H4 (cell line): Measurements from ENCODE around the gene XAGE5. TPM values are rescaled to one million over a fixed set of nuclear protein-coding genes. Genes with fewer than 3 reads are reported as not detected.
"Not testable (repeated sequence)": the region's sequence is repeated elsewhere in the genome, so short reads cannot be mapped to it uniquely, and the experiment has no call there.

ENCODE experiments used
- DNase-seq: peaks from one replicate; pipeline ENCODE4 v3.0.0-alpha.2; 2015; ENCODE audit warnings: low spot score
- total RNA-seq: library from RNA; depleted of rRNA; stranded (reverse); fragments of >200 nt; shearing (Covaris generic); gene quantifications from 2 replicates; pipeline ENCODE4 v1.2.3, GENCODE V29; 2014; rRNA removed

XAGE5 gene
- not detected in 2 replicates for total RNA-seq

DNA sequence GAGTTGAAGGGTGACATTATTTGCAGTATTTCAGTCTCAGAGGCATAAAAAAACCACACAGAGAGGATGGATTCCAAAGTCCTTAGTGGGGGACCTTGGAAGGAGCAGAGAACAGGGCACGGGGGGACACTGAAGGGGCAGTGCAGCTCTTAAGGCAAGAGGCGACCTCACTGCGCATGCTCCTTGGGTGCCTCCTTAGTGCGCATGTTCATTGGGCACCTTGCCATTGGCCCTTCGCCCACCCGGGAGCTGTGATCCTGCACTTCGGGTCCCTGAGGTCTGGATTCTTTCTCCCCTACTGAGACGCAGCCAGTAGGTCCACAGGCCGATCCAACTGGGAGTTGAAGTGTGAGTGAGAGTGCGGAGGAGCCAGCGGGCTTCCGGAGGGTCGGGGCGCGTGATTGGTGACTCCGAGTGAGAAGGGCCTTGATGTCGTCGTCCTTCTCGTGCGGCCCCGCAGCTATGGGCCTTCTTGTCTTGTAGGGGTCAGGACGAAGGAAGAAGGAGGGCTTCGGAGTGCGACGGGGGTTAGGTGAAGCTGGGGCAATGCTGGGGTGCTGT is at the start of gene XAGE5:
TSS of gene XAGE5 (plus strand) at position 223 of the 561 bp plus-strand sequence. CDS start 1,280 bp downstream, outside the sequence.
- no peak for DNase-seq

DNA sequence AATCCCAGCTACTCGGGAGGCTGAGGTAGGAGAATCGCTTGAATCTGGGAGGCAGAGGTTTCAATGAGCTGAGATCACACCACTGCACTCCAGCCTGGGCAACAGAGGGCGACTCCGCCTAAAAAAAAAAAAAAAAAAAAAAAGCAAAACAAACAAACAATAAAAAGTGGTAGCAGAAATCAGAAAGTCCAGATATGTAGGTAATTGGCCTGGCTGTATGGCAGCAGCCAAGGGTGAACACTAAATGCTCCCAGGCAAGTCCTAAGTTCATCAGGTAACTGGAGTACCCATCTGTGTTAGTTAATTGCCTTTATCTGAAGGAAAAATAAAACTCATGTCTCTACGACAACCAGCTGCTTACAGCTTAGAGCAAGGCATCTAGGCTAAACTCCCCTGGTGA is 45.1 kb upstream of the XAGE5 start:
- DNase-seq = not testable (repeated sequence)

DNA sequence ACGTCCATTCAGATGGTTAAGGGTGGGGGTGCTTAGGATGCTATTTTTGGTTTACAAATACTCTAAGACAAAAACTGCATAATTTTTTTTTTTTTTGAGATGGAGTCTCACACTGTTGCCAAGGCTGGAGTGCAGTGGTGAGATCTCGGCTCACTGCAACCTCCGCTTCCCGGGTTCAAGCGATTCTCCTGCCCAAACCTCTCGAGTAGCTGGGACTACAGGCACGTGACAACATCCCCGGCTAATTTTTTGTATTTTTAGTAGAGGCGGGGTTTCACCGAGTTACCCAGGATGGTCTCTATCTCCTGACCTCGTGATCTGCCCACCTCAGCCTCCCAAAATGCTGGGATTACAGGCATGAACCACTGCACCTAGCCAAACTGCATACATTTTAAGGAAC is 37.6 kb upstream of the XAGE5 start:
- not testable (repeated sequence) for DNase-seq

GRCh38 chrX:52797327-52797726 is 13.8 kb upstream of the XAGE5 start, which contains the start of gene SPANXN5:
Gene SPANXN5, minus strand, starts transcription at chrX:52797427. Its CDS starts 79 bp downstream, at chrX:52797348.
- DNase-seq = not testable (repeated sequence)

DNA sequence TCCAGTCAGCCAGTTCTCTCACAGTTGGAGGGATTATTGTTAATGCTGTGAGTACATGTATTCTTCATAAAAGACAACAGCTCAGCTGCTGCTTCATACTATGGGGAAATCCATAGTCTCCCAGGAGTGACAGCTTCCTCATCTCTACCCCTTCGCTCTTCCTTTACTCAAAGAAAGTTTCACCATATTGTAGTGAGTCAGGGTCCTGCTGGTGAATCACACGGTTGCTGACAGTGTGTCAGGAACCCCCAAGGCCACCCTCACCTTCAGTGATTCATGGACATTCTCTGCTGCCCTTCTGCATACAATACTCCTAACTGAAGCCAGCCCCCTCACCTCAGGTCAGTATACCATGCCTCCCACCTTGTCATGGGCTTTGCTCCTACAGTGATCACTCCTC is 6.2 kb upstream of the XAGE5 start:
- DNase-seq = not testable (repeated sequence)

GRCh38 chrX:52819788-52820187 is 8.7 kb downstream of the XAGE5 start:
- DNase-seq = no peak

GRCh38 chrX:52821079-52821760 is 10.1 kb downstream of the XAGE5 start:
- DNase-seq = no peak

GRCh38 chrX:52824608-52825007 is 13.5 kb downstream of the XAGE5 start:
- no peak for DNase-seq

GRCh38 chrX:52830551-52830950 is 19.5 kb downstream of the XAGE5 start:
- DNase-seq = no peak

DNA sequence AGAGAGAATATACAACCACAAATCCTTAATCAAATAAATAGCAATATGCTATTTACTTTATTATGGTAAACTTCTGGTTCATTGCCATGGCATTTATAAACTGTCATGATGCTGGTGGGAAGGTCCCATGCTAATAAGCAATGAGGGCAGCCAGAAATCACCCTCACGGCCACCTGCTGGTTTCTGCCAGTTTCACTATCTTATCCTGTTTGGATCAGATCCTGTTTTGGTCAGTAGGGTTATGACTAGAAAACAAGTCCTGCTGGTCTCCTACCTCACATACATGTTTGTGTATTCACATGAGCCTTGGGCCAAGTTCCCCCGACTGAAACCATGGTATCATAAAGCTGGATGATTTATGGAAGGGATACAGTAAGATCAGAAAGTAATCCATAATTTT is 28.1 kb downstream of the XAGE5 start:
- no peak for DNase-seq

DNA sequence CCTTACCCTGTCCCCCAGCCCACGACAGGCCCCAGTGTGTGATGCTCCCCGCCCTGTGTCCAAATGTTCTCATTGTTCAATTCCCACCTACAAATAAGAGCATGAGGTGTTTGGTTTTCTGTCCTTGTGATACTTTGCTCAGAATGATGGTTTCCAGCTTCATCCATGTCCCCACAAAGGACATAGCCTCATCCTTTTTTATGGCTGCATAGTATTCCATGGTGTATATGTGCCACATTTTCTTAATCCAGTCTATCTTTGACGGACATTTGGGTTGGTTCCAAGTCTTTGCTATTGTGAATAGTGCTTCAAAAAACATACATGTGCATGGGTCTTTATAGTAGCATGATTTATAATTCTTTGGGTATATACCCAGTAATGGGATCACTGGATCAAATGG is 32.5 kb downstream of the XAGE5 start:
- DNase-seq = not testable (repeated sequence)

DNA sequence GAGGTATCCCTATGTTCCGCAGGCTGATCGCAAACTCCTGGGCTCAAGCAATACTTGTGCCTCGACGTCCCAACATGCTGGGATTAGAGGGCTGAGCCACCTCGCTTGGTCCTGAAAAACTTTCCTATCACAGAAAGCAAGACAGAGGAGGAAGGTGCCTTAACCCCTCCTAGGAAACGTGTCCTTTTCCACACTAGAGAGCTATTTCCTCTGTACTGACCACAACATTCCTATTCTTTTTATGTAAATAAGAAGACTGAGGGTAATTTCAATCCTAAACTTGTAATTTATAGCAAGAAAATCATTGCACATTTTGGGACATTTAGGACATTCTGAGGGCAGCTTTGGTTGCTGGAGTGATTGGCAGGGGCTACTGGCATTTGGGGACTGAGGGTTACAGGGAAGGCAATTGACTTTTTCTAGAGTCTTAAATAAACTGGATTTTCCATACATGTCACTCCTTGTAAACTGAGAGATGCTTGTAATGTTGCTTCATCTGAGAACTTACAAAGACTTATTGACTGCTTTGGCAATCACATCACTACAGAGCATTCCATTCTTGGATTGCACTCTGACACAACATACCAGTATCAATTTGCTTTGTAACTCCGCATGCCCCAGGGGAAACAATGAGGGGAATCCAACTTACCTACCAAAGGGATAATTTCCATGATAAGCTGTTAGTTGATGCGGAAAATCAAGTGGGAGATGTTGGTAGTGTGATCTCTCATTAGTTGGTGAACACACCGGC is 41.2 kb downstream of the XAGE5 start:
- no peak for DNase-seq

GRCh38 chrX:52856991-52857525 is 46.0 kb downstream of the XAGE5 start:
- not testable (repeated sequence) for DNase-seq

- no peak for DNase-seq
Observed at GRCh38 chrX:52865343-52865998, 54.4 kb downstream of the XAGE5 start.

Other genes with a start within 250 kb of the XAGE5 start
- not detected in 2 replicates for gene SSX7, start 156.4 kb upstream of the XAGE5 start, total RNA-seq
- not detected in 2 replicates for gene SSX2, start 104.1 kb upstream of the XAGE5 start, total RNA-seq
- gene SSX2B, start 60.0 kb upstream of the XAGE5 start, total RNA-seq = 2.3 and 2.7 TPM in 2 replicates
- not detected in 2 replicates for gene SPANXN5, start 13.9 kb upstream of the XAGE5 start, total RNA-seq
- 3.9 TPM in 1 of 2 replicates, not detected in the other for gene XAGE3, start 56.8 kb downstream of the XAGE5 start, total RNA-seq
- 0.66 and 5.8 TPM in 2 replicates for gene FAM156B, start 86.0 kb downstream of the XAGE5 start, total RNA-seq
- gene FAM156A, start 147.2 kb downstream of the XAGE5 start, total RNA-seq = 9.5 and 11.5 TPM in 2 replicates
- 0.72 and 1.7 TPM in 2 replicates for gene GPR173, start 237.5 kb downstream of the XAGE5 start, total RNA-seq